Activated T-helper 1 cell treated with anti-CD3 and anti-CD28 coated beads, Interleukin-2, amount 50 U/mL, for 16 hours (primary cell): Measurements from ENCODE around the gene FRMD5.
A peak's percentile ranks its signal among the peaks of the same experiment; 100 is the strongest.
"Not testable (repeated sequence)": the region's sequence is repeated elsewhere in the genome, so short reads cannot be mapped to it uniquely, and the experiment has no call there.

Source experiments
- DNase-seq, 2 donors: peaks; one replicate each; pipeline ENCODE4 v3.0.0-alpha.2; 2020; ENCODE audit warnings: low read depth in 1 of 2, low spot score in 1 of 2

The FRMD5 gene

GRCh38 chr15:44195151-44195740 is at the start of gene FRMD5:
FRMD5 (minus strand) TSS chr15:44195271.
- DNase-seq, result peak; percentile 74 to 75

GRCh38 chr15:44243829-44244228 is 48.8 kb upstream of the FRMD5 start:
- DNase-seq, result no peak

DNA sequence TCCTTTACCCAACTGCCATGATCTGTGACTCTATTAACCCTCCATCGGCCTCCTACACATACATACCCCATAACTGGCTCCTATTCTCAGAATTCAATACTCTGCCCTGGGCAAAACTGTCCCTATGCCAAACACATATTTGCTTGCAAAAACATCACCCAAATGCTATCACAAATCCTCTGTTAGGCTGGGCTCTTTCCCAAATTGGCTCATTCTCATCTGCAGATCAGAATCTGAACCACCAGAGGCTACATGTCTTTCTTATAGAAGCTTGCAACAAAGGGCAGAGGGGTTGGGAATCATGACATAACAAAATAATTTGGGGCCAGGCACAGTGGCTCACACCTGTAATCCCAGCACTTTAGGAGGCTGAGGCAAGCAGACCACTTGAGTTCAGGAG is 48.1 kb upstream of the FRMD5 start:
- no peak for DNase-seq

- DNase-seq, result no peak
These were observed 36.8 kb upstream of the FRMD5 start for GRCh38 chr15:44231842-44232241.

GRCh38 chr15:44229301-44229700 is 34.2 kb upstream of the FRMD5 start:
- DNase-seq, result not testable (repeated sequence)

DNA sequence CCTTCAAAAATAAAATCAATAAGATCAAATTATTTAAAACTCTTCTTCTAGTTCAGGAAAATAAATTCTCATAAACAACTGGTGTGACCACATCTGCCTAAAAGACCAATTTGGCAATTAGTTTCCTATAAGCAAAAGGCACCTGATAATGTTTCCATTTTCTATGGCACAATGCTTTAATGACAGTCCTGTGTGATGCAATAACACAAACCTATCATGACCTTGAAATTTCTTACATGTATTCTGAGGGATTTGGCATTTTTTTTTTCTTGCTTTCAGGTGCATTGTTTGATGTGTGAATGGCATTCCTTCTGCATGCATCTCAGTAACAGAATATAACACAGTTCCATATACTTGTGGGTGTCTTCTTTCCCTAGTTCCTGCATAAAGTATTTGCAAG is 32.5 kb upstream of the FRMD5 start:
- DNase-seq, result no peak

DNA sequence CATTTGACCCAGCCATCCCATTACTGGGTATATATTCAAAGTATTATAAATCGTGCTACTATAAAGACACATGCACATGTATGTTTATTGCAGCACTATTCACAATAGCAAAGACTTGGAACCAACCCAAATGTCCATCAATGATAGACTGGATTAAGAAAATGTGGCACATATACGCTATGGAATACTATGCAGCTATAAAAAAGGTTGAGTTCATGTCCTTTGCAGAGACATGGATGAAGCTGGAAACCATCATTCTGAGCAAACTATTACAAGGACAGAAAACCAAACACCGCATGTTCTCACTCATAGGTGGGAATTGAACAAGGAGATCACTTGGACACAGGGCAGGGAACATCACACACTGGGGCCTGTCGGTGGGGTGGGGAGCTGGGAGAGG is 31.9 kb upstream of the FRMD5 start:
- not testable (repeated sequence) for DNase-seq

- no peak for DNase-seq
These were observed 27.4 kb upstream of the FRMD5 start for GRCh38 chr15:44222478-44222877.

DNA sequence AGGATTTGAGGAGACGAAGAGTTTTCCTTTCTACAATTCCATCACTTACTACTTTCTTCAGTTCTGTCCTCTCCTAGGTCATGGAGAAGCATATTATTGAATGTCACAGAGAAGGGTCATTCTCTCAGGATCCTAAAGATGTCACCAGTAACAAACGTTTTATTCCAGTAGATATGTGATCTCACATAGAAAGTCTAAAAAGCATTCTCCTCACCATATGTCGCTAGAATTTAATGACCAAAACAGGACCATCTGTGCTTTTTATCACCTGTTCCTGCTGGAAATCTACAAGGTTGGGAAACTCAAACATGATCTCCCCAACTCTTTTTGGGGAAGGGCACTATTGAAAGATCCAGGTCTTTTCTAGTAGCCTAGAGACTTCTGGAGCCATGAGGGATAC is 24.0 kb upstream of the FRMD5 start:
- DNase-seq, result no peak

DNA sequence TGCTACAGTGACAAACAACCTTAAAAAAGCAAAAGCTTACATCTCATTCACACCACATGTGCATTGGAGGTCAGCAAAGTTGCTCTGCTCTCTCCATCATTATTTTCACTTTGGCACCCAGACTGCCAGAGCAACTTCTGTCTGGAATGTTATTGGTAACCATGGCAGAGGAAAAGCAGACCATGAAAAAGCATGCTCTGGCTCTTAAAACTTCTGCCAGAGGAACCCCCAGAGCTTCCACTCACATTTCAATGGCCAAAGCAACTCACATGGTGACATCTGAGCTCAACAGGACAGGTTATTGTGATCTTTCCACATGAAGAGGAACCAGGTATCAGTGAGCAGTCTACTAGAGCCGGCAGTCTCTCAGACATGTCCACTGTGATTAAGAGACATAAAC is 21.9 kb upstream of the FRMD5 start:
- DNase-seq, result no peak

DNA sequence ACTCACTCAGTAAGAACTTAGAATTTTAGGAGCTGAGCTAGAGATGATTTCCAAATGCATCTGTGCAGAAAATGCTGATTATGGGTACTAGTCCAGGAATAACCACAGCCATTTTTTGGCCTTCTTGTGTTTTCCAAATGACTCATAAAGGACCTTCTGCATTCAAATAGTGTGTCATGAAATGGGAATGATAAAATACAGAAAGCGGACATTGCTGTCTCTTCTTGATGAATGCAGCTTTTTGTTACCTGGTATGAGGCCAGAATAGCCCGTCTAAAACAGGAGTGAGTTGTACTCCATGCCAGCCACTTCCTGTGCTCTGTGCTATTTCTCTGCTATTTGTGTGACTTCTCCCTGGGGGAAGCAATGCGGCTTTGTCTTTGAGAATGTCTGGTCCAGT is 20.5 kb upstream of the FRMD5 start:
- DNase-seq, result no peak

- no peak for DNase-seq
These were observed 13.9 kb upstream of the FRMD5 start for GRCh38 chr15:44208956-44209355.

DNA sequence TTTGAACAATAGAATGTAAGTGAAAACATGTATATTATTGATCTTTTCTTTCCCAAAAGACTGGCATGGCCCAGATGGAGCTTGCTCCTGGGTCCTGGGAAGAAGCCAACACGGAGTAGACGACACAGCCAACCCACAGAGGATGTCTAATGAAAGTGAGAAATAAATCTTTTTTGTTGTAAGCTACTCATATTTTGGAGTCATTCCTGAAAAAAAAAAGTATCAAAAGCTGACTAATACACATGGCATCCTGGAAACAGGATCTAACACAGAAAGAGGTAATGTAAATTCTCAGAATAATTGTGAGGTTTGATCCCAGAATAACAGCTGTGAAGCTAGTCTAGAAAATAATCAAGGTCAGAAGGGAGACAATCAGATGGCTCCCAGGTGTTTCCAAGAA is 12.6 kb upstream of the FRMD5 start:
- no peak for DNase-seq

GRCh38 chr15:44199393-44199792 is 4.3 kb upstream of the FRMD5 start:
- DNase-seq, result no peak

DNA sequence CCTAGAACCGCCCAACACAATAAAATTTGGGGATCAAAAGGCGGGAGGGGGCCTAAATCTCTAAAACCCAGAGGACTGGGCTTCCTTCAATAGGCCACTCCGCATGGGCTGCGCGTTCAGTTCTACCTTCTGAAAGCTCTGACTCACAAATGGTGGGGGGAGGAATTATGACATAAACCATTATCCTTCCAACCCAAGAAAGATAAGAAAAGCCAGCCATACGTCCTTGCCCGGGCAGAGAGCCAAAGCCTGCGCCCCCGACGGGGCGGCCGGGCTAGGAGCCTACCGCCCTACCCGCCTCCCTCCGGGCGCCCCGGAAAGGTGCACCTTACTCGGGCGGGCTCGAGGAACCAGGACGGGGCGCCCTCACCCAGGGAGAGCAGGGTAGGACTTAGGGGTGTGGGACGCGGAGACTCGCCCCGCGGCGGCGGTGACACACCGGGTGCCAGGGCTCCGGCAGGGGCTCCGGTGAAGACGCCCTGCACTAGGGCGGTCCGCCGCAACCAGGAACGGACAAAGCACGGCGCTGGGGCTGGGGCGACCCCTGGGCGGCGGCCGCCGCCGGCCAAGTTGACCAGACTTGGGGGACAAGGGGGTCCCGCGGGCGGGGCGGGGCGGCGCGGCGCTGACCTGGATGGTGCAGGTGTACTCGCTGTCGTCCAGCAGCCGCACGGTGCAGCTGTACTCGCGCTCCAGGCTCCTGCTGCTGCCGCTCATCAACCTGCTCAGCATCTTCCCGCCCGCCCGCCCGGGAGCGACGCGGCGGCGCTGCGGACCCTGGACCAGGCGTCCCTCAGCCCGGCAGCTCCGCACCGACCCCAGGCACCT is 534 bp downstream of the FRMD5 start:
- DNase-seq, result peak; percentile 6 to 15

- DNase-seq, result no peak
These were observed 1.3 kb downstream of the FRMD5 start for GRCh38 chr15:44193651-44194322.

DNA sequence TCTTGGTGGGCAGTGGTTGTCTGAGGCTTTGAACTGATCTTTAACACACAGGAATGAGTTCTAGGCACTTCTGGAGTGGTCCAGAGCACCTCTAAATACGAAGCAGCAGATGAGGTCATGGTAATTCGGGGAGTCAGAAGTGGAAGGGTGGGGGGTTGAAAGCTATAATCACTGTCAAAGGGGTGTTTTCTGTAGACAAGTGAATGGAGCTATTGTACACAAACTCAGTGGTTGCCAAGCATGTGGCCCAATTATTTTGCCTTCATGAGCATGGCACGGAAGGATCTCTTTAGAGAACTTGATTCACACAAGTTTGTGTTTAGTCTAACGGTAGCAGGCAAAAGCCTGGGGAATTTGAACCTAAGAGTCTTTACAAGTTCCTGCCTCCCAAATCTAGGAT is 6.3 kb downstream of the FRMD5 start:
- DNase-seq, result no peak

DNA sequence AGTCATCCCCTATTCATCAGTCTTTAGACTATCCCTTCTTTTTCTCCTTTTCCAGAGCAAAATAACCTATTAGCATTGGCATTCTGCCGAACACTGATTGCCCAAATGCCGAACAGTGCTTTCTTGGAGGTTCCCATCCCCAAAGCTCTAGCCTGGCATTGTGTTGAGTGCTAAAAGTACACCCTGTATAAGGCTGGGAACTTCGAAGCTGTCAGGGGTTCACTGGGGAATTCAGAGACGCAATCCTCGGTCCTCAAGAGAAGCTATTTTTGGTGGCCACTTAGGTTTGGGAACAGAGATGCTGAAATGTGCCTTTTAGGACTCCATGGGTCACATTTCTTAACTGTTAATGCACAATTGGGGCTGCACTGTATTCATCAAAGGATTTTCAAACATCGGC is 8.4 kb downstream of the FRMD5 start:
- no peak for DNase-seq

GRCh38 chr15:44183363-44183762 is 11.7 kb downstream of the FRMD5 start:
- no peak for DNase-seq

- no peak for DNase-seq
These were observed 13.7 kb downstream of the FRMD5 start for GRCh38 chr15:44181410-44181809.

DNA sequence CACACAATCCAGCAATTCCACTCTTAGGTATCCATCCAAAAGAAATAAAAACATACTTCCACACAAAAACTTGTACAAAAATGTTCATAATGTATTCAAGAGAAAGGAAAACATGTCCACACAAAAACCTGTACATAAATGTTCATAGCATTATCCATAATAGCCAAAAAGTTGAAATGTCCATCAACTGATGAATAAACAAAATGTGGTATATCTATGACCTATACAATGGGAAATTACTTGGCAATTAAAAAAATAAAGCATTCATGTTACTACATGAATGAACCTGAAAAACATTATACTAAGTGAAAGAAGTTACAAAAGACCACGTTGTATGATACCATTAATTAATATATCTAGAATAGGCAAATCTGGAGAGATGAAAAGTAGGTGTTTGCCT is 17.9 kb downstream of the FRMD5 start:
- DNase-seq, result no peak

GRCh38 chr15:44173813-44174212 is 21.3 kb downstream of the FRMD5 start:
- DNase-seq, result no peak
